Endothelial cell (in vitro differentiated cells): ENCODE measurements around the gene TCAIM. TPM values are rescaled to one million over a fixed set of nuclear protein-coding genes. Genes with fewer than 3 reads are reported as not detected.

ENCODE experiments used
- DNase-seq: peaks from one replicate; pipeline ENCODE4 v3.0.0; 2021; ENCODE audit warnings: low spot score
- H3K27ac Mint-ChIP-seq: one replicate; pipeline ENCODE4 v1.8.0; 2021; ENCODE audit warnings: mixed read lengths, inconsistent platforms; ENCODE audit not compliant: unreplicated experiment
- H3K27me3 Mint-ChIP-seq: one replicate; pipeline ENCODE4 v1.8.0; 2021; ENCODE audit warnings: mild to moderate bottlenecking, moderate library complexity, mixed read lengths, inconsistent platforms; ENCODE audit not compliant: unreplicated experiment
- H3K36me3 Mint-ChIP-seq: one replicate; pipeline ENCODE4 v1.8.0; 2021; ENCODE audit warnings: mild to moderate bottlenecking, low read depth, mixed read lengths, inconsistent platforms; ENCODE audit not compliant: unreplicated experiment
- H3K4me1 Mint-ChIP-seq: one replicate; pipeline ENCODE4 v1.8.0; 2021; ENCODE audit warnings: mild to moderate bottlenecking, mixed read lengths, inconsistent platforms; ENCODE audit not compliant: unreplicated experiment
- H3K4me3 Mint-ChIP-seq: one replicate; pipeline ENCODE4 v1.8.0; 2021; ENCODE audit warnings: mild to moderate bottlenecking, mixed read lengths, inconsistent platforms; ENCODE audit not compliant: unreplicated experiment
- H3K9me3 Mint-ChIP-seq: one replicate; pipeline ENCODE4 v1.8.0; 2021; ENCODE audit warnings: mixed read lengths, inconsistent platforms; ENCODE audit not compliant: unreplicated experiment
- total RNA-seq: library from RNA; stranded (reverse); fragmentation: NEBNext Ultra II Directional; extraction: Animal tissue kit (Norgen Biotek cat#: 25700); gene quantifications from one replicate; pipeline ENCODE4 v1.2.1, GENCODE V29; 2021; ENCODE audit not compliant: unreplicated experiment
- TF ChIP-seq, protein P1 (sequence below): fragments of 200-600 bp; sonication (generic); IDR thresholded peaks from one replicate; pipeline ENCODE4 v1.5.0; 2021; ENCODE audit warnings: antibody characterized with exemption; ENCODE audit not compliant: unreplicated experiment

The TCAIM gene
- total RNA-seq, 1 donor from 2014 or later, result 20.5 TPM

DNA sequence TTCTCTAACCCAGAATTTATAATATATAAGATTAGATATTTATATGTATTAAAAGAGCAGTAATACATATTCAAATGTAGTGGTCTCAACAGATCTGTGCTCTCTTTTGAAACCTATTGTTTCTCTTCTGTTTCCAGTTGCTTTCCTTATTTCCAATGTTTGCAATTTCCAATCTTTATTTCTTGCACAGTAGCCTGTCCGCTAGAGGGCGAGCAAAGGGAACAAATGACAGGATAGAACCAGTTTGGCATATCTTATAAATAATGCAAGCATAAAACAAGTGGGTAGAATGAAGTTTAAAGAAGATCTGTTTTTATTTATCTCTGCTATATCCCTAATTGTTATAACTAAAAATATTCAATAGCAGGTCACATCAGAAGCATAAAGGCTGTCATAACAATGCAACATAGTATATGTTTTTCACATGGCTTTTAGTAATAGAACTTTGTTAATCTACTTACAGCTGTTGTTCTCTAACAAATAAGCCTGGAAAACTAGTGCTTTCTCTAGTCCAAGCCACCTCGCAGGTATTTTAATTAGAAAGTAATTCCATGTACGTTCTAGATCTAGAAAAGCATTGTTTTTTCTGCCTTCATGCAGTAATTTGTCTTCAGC lies 15.1 kb upstream of the TCAIM start:
- no peaks in the 10 kb centered on the region for H3K9me3 Mint-ChIP-seq
- TF ChIP-seq, protein P1, sequence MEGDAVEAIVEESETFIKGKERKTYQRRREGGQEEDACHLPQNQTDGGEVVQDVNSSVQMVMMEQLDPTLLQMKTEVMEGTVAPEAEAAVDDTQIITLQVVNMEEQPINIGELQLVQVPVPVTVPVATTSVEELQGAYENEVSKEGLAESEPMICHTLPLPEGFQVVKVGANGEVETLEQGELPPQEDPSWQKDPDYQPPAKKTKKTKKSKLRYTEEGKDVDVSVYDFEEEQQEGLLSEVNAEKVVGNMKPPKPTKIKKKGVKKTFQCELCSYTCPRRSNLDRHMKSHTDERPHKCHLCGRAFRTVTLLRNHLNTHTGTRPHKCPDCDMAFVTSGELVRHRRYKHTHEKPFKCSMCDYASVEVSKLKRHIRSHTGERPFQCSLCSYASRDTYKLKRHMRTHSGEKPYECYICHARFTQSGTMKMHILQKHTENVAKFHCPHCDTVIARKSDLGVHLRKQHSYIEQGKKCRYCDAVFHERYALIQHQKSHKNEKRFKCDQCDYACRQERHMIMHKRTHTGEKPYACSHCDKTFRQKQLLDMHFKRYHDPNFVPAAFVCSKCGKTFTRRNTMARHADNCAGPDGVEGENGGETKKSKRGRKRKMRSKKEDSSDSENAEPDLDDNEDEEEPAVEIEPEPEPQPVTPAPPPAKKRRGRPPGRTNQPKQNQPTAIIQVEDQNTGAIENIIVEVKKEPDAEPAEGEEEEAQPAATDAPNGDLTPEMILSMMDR, result peak; percentile 81

DNA sequence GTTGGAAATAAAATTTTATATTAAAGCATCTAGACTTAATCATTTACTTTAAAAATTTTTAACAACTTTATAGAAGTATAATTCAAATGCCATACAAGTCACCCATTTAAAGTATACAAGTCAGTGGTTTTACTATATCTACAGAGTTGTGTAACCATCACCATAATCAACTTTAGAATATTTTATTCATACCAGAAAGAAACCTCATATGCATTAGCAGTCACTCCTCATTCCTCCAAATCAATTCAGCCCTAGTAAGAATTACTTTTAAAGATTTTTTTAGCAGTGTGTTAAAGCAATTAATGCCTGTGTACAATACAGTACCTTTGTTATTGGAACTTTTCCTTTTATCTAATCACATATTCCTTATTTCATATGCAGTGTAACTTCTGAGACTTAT lies 14.0 kb upstream of the TCAIM start:
- H3K27me3 Mint-ChIP-seq, result no peaks in the 10 kb centered on the region
- H3K27ac Mint-ChIP-seq, result no peak overlapping the region
- peaks cover 5% of the 10 kb centered on the region for H3K4me1 Mint-ChIP-seq
- H3K36me3 Mint-ChIP-seq, result no peaks in the 10 kb centered on the region
- DNase-seq, result no peak
- TF ChIP-seq, protein P1, result no peak
- no peak overlapping the region for H3K4me3 Mint-ChIP-seq
- no peaks in the 10 kb centered on the region for H3K9me3 Mint-ChIP-seq

More for the DNA sequence above, 15.1 kb upstream of the TCAIM start:
- Mint-ChIP-seq H3K4me3 (no peak overlapping the region), H3K4me1 (peaks cover 5% of the 10 kb centered on the region), H3K27me3 (no peaks in the 10 kb centered on the region), H3K36me3 (no peaks in the 10 kb centered on the region), H3K27ac (no peak overlapping the region)
- DNase-seq, result peak; percentile 65

DNA sequence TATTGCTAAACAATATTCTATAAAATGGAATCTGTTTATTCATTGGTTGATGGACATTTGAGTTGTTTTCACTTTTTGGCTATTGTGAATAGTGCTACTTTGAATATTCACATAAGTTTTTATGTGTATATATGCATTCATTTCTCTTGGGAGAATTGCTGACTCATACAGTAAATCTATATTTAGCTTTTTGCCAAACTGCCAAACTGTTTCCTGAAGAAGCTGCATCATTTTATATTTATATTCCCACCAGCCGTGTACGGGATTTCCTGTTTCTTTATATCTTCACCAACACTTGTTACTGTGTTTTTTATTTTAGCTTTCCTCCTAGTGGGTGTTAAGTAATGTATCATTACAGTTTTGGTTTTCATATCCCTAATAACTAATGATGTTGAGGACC lies 12.5 kb upstream of the TCAIM start:
- H3K27me3 Mint-ChIP-seq, result no peaks in the 10 kb centered on the region
- peaks cover 5% of the 10 kb centered on the region for H3K4me1 Mint-ChIP-seq
- TF ChIP-seq, protein P1, result no peak
- no peak for DNase-seq
- H3K4me3 Mint-ChIP-seq, result no peak overlapping the region
- no peaks in the 10 kb centered on the region for H3K9me3 Mint-ChIP-seq
- no peaks in the 10 kb centered on the region for H3K36me3 Mint-ChIP-seq
- no peak overlapping the region for H3K27ac Mint-ChIP-seq

DNA sequence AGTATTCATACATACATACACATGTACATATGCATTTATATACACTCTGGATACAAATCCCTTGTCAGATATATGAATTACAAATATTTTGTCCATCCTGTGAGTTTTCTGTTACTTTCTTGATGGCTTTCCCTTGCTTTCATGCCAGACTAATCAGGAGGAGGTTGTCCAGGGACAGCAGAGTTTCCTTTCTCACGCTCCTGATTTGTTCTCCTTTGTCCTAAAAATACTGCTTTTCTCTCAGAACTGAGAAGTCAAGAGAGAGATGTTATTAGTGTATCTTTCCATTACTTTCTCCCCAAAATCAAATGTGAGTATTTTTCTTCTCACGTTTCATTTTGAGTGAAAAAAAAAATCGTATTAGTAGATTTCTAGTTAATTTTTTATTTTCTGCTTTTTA lies 12.1 kb upstream of the TCAIM start:
- TF ChIP-seq, protein P1, result no peak
- H3K27me3 Mint-ChIP-seq, result no peaks in the 10 kb centered on the region
- H3K36me3 Mint-ChIP-seq, result no peaks in the 10 kb centered on the region
- peak overlapping the region; percentile 10 for H3K27ac Mint-ChIP-seq
- H3K4me3 Mint-ChIP-seq, result no peak overlapping the region
- DNase-seq, result no peak
- no peaks in the 10 kb centered on the region for H3K9me3 Mint-ChIP-seq
- H3K4me1 Mint-ChIP-seq, result peaks cover 5% of the 10 kb centered on the region

DNA sequence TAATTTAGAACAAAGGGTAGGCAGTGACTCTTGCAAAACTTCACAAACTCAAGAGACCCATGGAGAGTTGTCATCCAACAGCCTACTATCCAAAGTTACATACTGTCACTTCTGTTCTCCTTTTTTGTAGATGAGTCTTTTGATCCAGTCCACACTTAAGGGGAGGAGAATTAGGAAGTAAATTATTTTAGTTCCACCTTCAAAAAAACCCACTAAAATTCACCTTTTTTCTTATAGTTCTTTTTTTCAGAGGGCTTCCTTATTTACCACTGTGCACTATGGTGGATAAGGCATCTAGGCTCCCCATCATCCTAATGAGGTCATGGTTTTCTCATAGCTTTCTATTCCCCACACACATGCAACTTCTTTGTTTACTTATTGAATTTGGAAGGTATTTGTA lies 8.6 kb upstream of the TCAIM start:
- no peak for DNase-seq
- H3K9me3 Mint-ChIP-seq, result no peaks in the 10 kb centered on the region
- peaks cover 5% of the 10 kb centered on the region for H3K4me1 Mint-ChIP-seq
- H3K4me3 Mint-ChIP-seq, result no peak overlapping the region
- TF ChIP-seq, protein P1, result no peak
- no peak overlapping the region for H3K27ac Mint-ChIP-seq
- no peaks in the 10 kb centered on the region for H3K27me3 Mint-ChIP-seq
- H3K36me3 Mint-ChIP-seq, result no peaks in the 10 kb centered on the region
